ENCODE data around the gene KMT2E. TPM values are rescaled to one million over a fixed set of nuclear protein-coding genes. Genes with fewer than 3 reads are reported as not detected.
"Not testable (repeated sequence)": the region's sequence is repeated elsewhere in the genome, so short reads cannot be mapped to it uniquely, and the experiment has no call there.

KMT2E gene
- total RNA-seq, 1 experiment from 2014 or later = 107 TPM

GRCh38 chr7:104985259-104985617 is 28.8 kb upstream of the KMT2E start:
- Histone ChIP-seq H2AFZ (ENCODE audit: low read length) (no peak overlapping the region), H3K4me3 (ENCODE audit: low read length) (peak overlapping the region; percentile 71), H3K36me3 (ENCODE audit: insufficient read depth, low read length) (peaks cover 4% of the 10 kb centered on the region; the same call in 1 of the 2 replicates), H3K9me2 (replicated peaks; ENCODE audit: insufficient read depth, low read length) (no peaks in the 10 kb centered on the region), H3K4me1 (ENCODE audit: low read length) (peaks cover 28% of the 10 kb centered on the region), H3K9ac (ENCODE audit: low read length) (peak overlapping the region; percentile 76), H3K9me3 (ENCODE audit: low read length) (no peaks in the 10 kb centered on the region), H3K4me2 (ENCODE audit: low read depth, low read length, poor library complexity, severe bottlenecking) (no peak overlapping the region), H3K79me2 (ENCODE audit: low read length) (peaks cover 41% of the 10 kb centered on the region), H3K27me3 (ENCODE audit: low read length) (no peaks in the 10 kb centered on the region), H4K20me1 (ENCODE audit: insufficient read depth, low read depth, low read length) (peaks cover 33% of the 10 kb centered on the region; the same call in 1 of the 2 replicates), H3K27ac (ENCODE audit: low read length) (peak overlapping the region; percentile 63)
- no peak for DNase-seq

GRCh38 chr7:104986628-104987259 is 27.3 kb upstream of the KMT2E start:
- peak overlapping the region; percentile 63 for H3K27ac ChIP-seq (ENCODE audit: low read length)
- peak; percentile 67 for DNase-seq
- H3K4me2 ChIP-seq (ENCODE audit: low read depth, low read length, poor library complexity, severe bottlenecking) = no peak overlapping the region
- H2AFZ ChIP-seq (ENCODE audit: low read length) = no peak overlapping the region
- H3K79me2 ChIP-seq (ENCODE audit: low read length) = peaks cover 30% of the 10 kb centered on the region
- H3K9ac ChIP-seq (ENCODE audit: low read length) = peak overlapping the region; percentile 76
- no peaks in the 10 kb centered on the region for H3K9me2 ChIP-seq (replicated peaks; ENCODE audit: insufficient read depth, low read length)
- peaks cover 7% of the 10 kb centered on the region; the same call in 1 of the 2 replicates for H3K36me3 ChIP-seq (ENCODE audit: insufficient read depth, low read length)
- no peaks in the 10 kb centered on the region for H3K27me3 ChIP-seq (ENCODE audit: low read length)
- no peaks in the 10 kb centered on the region for H3K9me3 ChIP-seq (ENCODE audit: low read length)
- peaks cover 37% of the 10 kb centered on the region; the same call in 1 of the 2 replicates for H4K20me1 ChIP-seq (ENCODE audit: insufficient read depth, low read depth, low read length)
- H3K4me1 ChIP-seq (ENCODE audit: low read length) = peaks cover 18% of the 10 kb centered on the region
- H3K4me3 ChIP-seq (ENCODE audit: low read length) = peak overlapping the region; percentile 71; the same call in 1 of the 2 replicates

GRCh38 chr7:104987403-104987802 is 26.6 kb upstream of the KMT2E start:
- not testable (repeated sequence) for H3K4me2 ChIP-seq (ENCODE audit: low read depth, low read length, poor library complexity, severe bottlenecking); H3K9me2 ChIP-seq (replicated peaks; ENCODE audit: insufficient read depth, low read length); DNase-seq; H3K9ac ChIP-seq (ENCODE audit: low read length); H2AFZ ChIP-seq (ENCODE audit: low read length); H3K9me3 ChIP-seq (ENCODE audit: low read length); H3K27me3 ChIP-seq (ENCODE audit: low read length)
- Histone ChIP-seq H3K36me3 (ENCODE audit: insufficient read depth, low read length) (peaks cover 12% of the 10 kb centered on the region; the same call in 1 of the 2 replicates), H4K20me1 (ENCODE audit: insufficient read depth, low read depth, low read length) (peaks cover 42% of the 10 kb centered on the region; the same call in 1 of the 2 replicates), H3K4me3 (ENCODE audit: low read length) (0 out of 2 replicates have a peak overlapping the region, but pooled peaks have one; percentile 23), H3K27ac (ENCODE audit: low read length) (peak overlapping the region; percentile 42), H3K4me1 (ENCODE audit: low read length) (peaks cover 15% of the 10 kb centered on the region), H3K79me2 (ENCODE audit: low read length) (peaks cover 25% of the 10 kb centered on the region)

GRCh38 chr7:104990983-104991382 is 23.0 kb upstream of the KMT2E start:
- H3K36me3 ChIP-seq (ENCODE audit: insufficient read depth, low read length) = peaks cover 26% of the 10 kb centered on the region; the same call in 1 of the 2 replicates
- no peak overlapping the region for H3K4me3 ChIP-seq (ENCODE audit: low read length)
- H3K9me3 ChIP-seq (ENCODE audit: low read length) = no peaks in the 10 kb centered on the region
- H3K4me1 ChIP-seq (ENCODE audit: low read length) = peaks cover 10% of the 10 kb centered on the region
- no peaks in the 10 kb centered on the region; the same call in none of the 2 replicates for H3K79me2 ChIP-seq (ENCODE audit: low read length)
- H3K27me3 ChIP-seq (ENCODE audit: low read length) = no peaks in the 10 kb centered on the region
- H3K4me2 ChIP-seq (ENCODE audit: low read depth, low read length, poor library complexity, severe bottlenecking) = no peak overlapping the region
- DNase-seq = no peak
- H3K27ac ChIP-seq (ENCODE audit: low read length) = no peak overlapping the region
- H3K9me2 ChIP-seq (replicated peaks; ENCODE audit: insufficient read depth, low read length) = no peaks in the 10 kb centered on the region
- H4K20me1 ChIP-seq (ENCODE audit: insufficient read depth, low read depth, low read length) = peaks cover 55% of the 10 kb centered on the region
- no peak overlapping the region for H3K9ac ChIP-seq (ENCODE audit: low read length)
- H2AFZ ChIP-seq (ENCODE audit: low read length) = no peak overlapping the region

- Histone ChIP-seq H3K27me3 (ENCODE audit: low read length) (no peaks in the 10 kb centered on the region), H3K9ac (ENCODE audit: low read length) (no peak overlapping the region), H3K79me2 (ENCODE audit: low read length) (no peaks in the 10 kb centered on the region; the same call in 1 of the 2 replicates), H3K27ac (ENCODE audit: low read length) (no peak overlapping the region), H4K20me1 (ENCODE audit: insufficient read depth, low read depth, low read length) (peaks cover 60% of the 10 kb centered on the region), H3K9me2 (replicated peaks; ENCODE audit: insufficient read depth, low read length) (no peaks in the 10 kb centered on the region), H3K4me1 (ENCODE audit: low read length) (peaks cover 17% of the 10 kb centered on the region), H3K4me2 (ENCODE audit: low read depth, low read length, poor library complexity, severe bottlenecking) (no peak overlapping the region), H3K4me3 (ENCODE audit: low read length) (no peak overlapping the region), H3K36me3 (ENCODE audit: insufficient read depth, low read length) (peaks cover 29% of the 10 kb centered on the region), H2AFZ (ENCODE audit: low read length) (no peak overlapping the region), H3K9me3 (ENCODE audit: low read length) (no peaks in the 10 kb centered on the region)
- DNase-seq = no peak
Measured at GRCh38 chr7:104992306-104992705, 21.7 kb upstream of the KMT2E start.

- Histone ChIP-seq H4K20me1 (ENCODE audit: insufficient read depth, low read depth, low read length) (peaks cover 59% of the 10 kb centered on the region), H3K4me2 (ENCODE audit: low read depth, low read length, poor library complexity, severe bottlenecking) (no peak overlapping the region), H3K9me3 (ENCODE audit: low read length) (no peaks in the 10 kb centered on the region), H3K4me3 (ENCODE audit: low read length) (no peak overlapping the region), H3K79me2 (ENCODE audit: low read length) (no peaks in the 10 kb centered on the region; the same call in 1 of the 2 replicates), H3K4me1 (ENCODE audit: low read length) (peaks cover 23% of the 10 kb centered on the region), H2AFZ (ENCODE audit: low read length) (no peak overlapping the region), H3K27me3 (ENCODE audit: low read length) (no peaks in the 10 kb centered on the region), H3K9ac (ENCODE audit: low read length) (no peak overlapping the region), H3K27ac (ENCODE audit: low read length) (no peak overlapping the region), H3K9me2 (replicated peaks; ENCODE audit: insufficient read depth, low read length) (no peaks in the 10 kb centered on the region), H3K36me3 (ENCODE audit: insufficient read depth, low read length) (peaks cover 37% of the 10 kb centered on the region)
- DNase-seq = no peak
Measured at GRCh38 chr7:104993217-104993862, 20.7 kb upstream of the KMT2E start.

- Histone ChIP-seq H3K9me2 (replicated peaks; ENCODE audit: insufficient read depth, low read length) (no peaks in the 10 kb centered on the region), H3K4me2 (ENCODE audit: low read depth, low read length, poor library complexity, severe bottlenecking) (no peak overlapping the region), H3K27ac (ENCODE audit: low read length) (no peak overlapping the region), H3K4me3 (ENCODE audit: low read length) (no peak overlapping the region), H3K9me3 (ENCODE audit: low read length) (no peaks in the 10 kb centered on the region), H4K20me1 (ENCODE audit: insufficient read depth, low read depth, low read length) (peaks cover 92% of the 10 kb centered on the region), H3K4me1 (ENCODE audit: low read length) (peaks cover 57% of the 10 kb centered on the region), H3K27me3 (ENCODE audit: low read length) (no peaks in the 10 kb centered on the region), H3K79me2 (ENCODE audit: low read length) (no peaks in the 10 kb centered on the region; the same call in 1 of the 2 replicates), H3K36me3 (ENCODE audit: insufficient read depth, low read length) (peaks cover 41% of the 10 kb centered on the region), H3K9ac (ENCODE audit: low read length) (no peak overlapping the region), H2AFZ (ENCODE audit: low read length) (no peak overlapping the region)
- no peak for DNase-seq
Measured at GRCh38 chr7:104998040-104998752, 15.8 kb upstream of the KMT2E start.

- Histone ChIP-seq H3K36me3 (ENCODE audit: insufficient read depth, low read length) (peaks cover 36% of the 10 kb centered on the region), H3K9me2 (replicated peaks; ENCODE audit: insufficient read depth, low read length) (no peaks in the 10 kb centered on the region), H3K4me2 (ENCODE audit: low read depth, low read length, poor library complexity, severe bottlenecking) (no peak overlapping the region), H3K27ac (ENCODE audit: low read length) (no peak overlapping the region), H3K4me1 (ENCODE audit: low read length) (peaks cover 71% of the 10 kb centered on the region), H2AFZ (ENCODE audit: low read length) (no peak overlapping the region), H3K4me3 (ENCODE audit: low read length) (no peak overlapping the region), H3K27me3 (ENCODE audit: low read length) (no peaks in the 10 kb centered on the region), H3K9ac (ENCODE audit: low read length) (no peak overlapping the region), H4K20me1 (ENCODE audit: insufficient read depth, low read depth, low read length) (peaks cover 93% of the 10 kb centered on the region), H3K9me3 (ENCODE audit: low read length) (no peaks in the 10 kb centered on the region), H3K79me2 (ENCODE audit: low read length) (no peaks in the 10 kb centered on the region; the same call in 1 of the 2 replicates)
- no peak for DNase-seq
Measured at GRCh38 chr7:105000200-105000599, 13.8 kb upstream of the KMT2E start.
